GM12878 (cell line): ENCODE measurements around the gene TMEM18. TPM values are rescaled to one million over a fixed set of nuclear protein-coding genes. Genes with fewer than 3 reads are reported as not detected.

Source experiments
- CHD2 ChIP-seq: IDR thresholded peaks from 2 replicates; pipeline ENCODE4 v1.6.1; 2011; ENCODE audit warnings: low read depth, low read length, improper control_type of control experiment, borderline replicate concordance
- PAX5 ChIP-seq: IDR thresholded peaks from 2 replicates; pipeline ENCODE4 v1.6.1; 2011; ENCODE audit warnings: low read depth, low read length, borderline replicate concordance
- SMAD1 ChIP-seq: fragments of 450-650 bp; IDR thresholded peaks from 2 replicates; pipeline ENCODE4 v1.6.1; 2018; ENCODE audit warnings: mild to moderate bottlenecking, low read depth; ENCODE audit not compliant: partially characterized antibody
- SPI1 ChIP-seq: IDR thresholded peaks from 2 replicates; pipeline ENCODE4 v1.6.1; 2011; ENCODE audit warnings: low read depth, mild to moderate bottlenecking, low read length, moderate library complexity, borderline replicate concordance; ENCODE audit not compliant: insufficient read depth
- STAT1 ChIP-seq: fragments of 450-650 bp; conservative IDR thresholded peaks from 2 replicates; pipeline ENCODE4 v1.6.1; 2014; ENCODE audit warnings: antibody characterized with exemption, mild to moderate bottlenecking
- ZBTB11 ChIP-seq: fragments of 450-650 bp; formaldehyde crosslinking; IDR thresholded peaks from 2 replicates; pipeline ENCODE4 v1.5.0; 2022; ENCODE audit warnings: mild to moderate bottlenecking, missing genetic modification characterization
- ZBTB33 ChIP-seq: fragments of 450-650 bp; IDR thresholded peaks from 2 replicates; pipeline ENCODE4 v1.6.1; 2017; ENCODE audit warnings: mild to moderate bottlenecking
- ZBTB4 ChIP-seq: fragments of 450-650 bp; formaldehyde crosslinking; IDR thresholded peaks from 2 replicates; pipeline ENCODE4 v1.4.0; 2022; ENCODE audit warnings: mild to moderate bottlenecking, moderate library complexity
- ZZZ3 ChIP-seq: IDR thresholded peaks from 2 replicates; pipeline ENCODE4 v1.6.1; 2011; ENCODE audit warnings: low read depth; ENCODE audit not compliant: control insufficient read depth, insufficient read length
- polyA plus RNA-seq, 11 experiments: library from polyadenylated mRNA; depleted of rRNA in 4 of 11; unstranded in 6 of 11; stranded (reverse) in 5 of 11; fragments of >200 nt; fragmentation: Nextera tagmentation in 4 of 11; fragmentation: Illumina TruSeq in 1 of 11; extraction: Ambion mirVana in 4 of 11; extraction: Trizol in 1 of 11; gene quantifications; 1 replicate in 1 of 11; 2 replicates in 10 of 11; pipeline versions ENCODE4 v1.2.1 to v1.2.3, GENCODE V29; 2011 to 2016; ENCODE audit warnings: inconsistent platforms in 2 of 11, missing spikeins in 2 of 11, low read depth in 1 of 11
- total RNA-seq, 4 experiments: library from RNA; depleted of rRNA in 3 of 4; stranded (reverse); fragments of >200 nt in 3 of 4; fragmentation: Illumina TruSeq in 1 of 4; extraction: Trizol in 1 of 4; gene quantifications; 2 replicates each; pipeline versions ENCODE4 v1.2.1 to v1.2.3, GENCODE V29; 2013 to 2021

TMEM18 gene
- total and polyA plus RNA-seq, 10 of the 15 experiments (the other 5 are each of a cell fraction or from before 2014, with no cell fraction given), result 11.2 to 56.3 (median 26.0) TPM

- TF ChIP-seq STAT1 (no peak), PAX5 (no peak), ZBTB4 (CRISPR knock-in tag) (no peak), ZZZ3 (no peak), ZBTB33 (no peak), SMAD1 (no peak), ZBTB11 (CRISPR knock-in tag) (no peak), CHD2 (no peak), SPI1 (no peak)
Measured at GRCh38 chr2:637804-638203, 39.4 kb downstream of the TMEM18 start (continued).
